CD4-positive, alpha-beta T cell treated with Interleukin-2 at 100 ng/mL for 4 hours (primary cell): Measurements from ENCODE around the gene HTD2.

Experiments
- DNase-seq: peaks from one replicate; pipeline ENCODE4 v3.0.0-alpha.2; 2020; ENCODE audit warnings: low spot score

Gene HTD2

GRCh38 chr3:58292866-58293265 lies 13.5 kb upstream of the HTD2 start:
- DNase-seq: no peak

GRCh38 chr3:58293516-58293915 lies 12.8 kb upstream of the HTD2 start:
- no peak for DNase-seq

GRCh38 chr3:58296269-58296668 lies 10.1 kb upstream of the HTD2 start:
- no peak for DNase-seq

- DNase-seq: no peak
These were observed 9.5 kb upstream of the HTD2 start for GRCh38 chr3:58296843-58297242.

- no peak for DNase-seq
These were observed 8.1 kb upstream of the HTD2 start for GRCh38 chr3:58298190-58298589.

- no peak for DNase-seq
These were observed 7.2 kb upstream of the HTD2 start for GRCh38 chr3:58299075-58299474.

GRCh38 chr3:58299839-58300516 lies 6.3 kb upstream of the HTD2 start:
- no peak for DNase-seq

- DNase-seq: peak; percentile 67
These were observed 1.4 kb downstream of the HTD2 start for GRCh38 chr3:58307639-58308215.

GRCh38 chr3:58308728-58309127 lies 2.4 kb downstream of the HTD2 start:
- DNase-seq: no peak

GRCh38 chr3:58317811-58318210 lies 11.5 kb downstream of the HTD2 start:
- DNase-seq: no peak

GRCh38 chr3:58321791-58322190 lies 15.5 kb downstream of the HTD2 start:
- no peak for DNase-seq

- no peak for DNase-seq
These were observed 16.5 kb downstream of the HTD2 start for GRCh38 chr3:58322793-58323192.

GRCh38 chr3:58323529-58324390 lies 17.4 kb downstream of the HTD2 start:
- no peak for DNase-seq

- no peak for DNase-seq
These were observed 18.4 kb downstream of the HTD2 start for GRCh38 chr3:58324391-58325390.

GRCh38 chr3:58325525-58325992 lies 19.2 kb downstream of the HTD2 start:
- DNase-seq: no peak

- no peak for DNase-seq
These were observed 20.1 kb downstream of the HTD2 start for GRCh38 chr3:58326267-58326900.

- DNase-seq: no peak
These were observed 23.0 kb downstream of the HTD2 start for GRCh38 chr3:58329150-58329921.

GRCh38 chr3:58329922-58330413 lies 23.6 kb downstream of the HTD2 start:
- DNase-seq: no peak

- DNase-seq: no peak
These were observed 25.4 kb downstream of the HTD2 start for GRCh38 chr3:58331593-58332152.
